ENCODE data around the gene CCL8.
A peak's percentile ranks its signal among the peaks of the same experiment; 100 is the strongest.
"Not testable (repeated sequence)": the region's sequence is repeated elsewhere in the genome, so short reads cannot be mapped to it uniquely, and the experiment has no call there.

CCL8 gene

GRCh38 chr17:34314279-34314678 lies 5.0 kb upstream of the CCL8 start:
- no peak for DNase-seq (ENCODE audit: low spot score)

DNA sequence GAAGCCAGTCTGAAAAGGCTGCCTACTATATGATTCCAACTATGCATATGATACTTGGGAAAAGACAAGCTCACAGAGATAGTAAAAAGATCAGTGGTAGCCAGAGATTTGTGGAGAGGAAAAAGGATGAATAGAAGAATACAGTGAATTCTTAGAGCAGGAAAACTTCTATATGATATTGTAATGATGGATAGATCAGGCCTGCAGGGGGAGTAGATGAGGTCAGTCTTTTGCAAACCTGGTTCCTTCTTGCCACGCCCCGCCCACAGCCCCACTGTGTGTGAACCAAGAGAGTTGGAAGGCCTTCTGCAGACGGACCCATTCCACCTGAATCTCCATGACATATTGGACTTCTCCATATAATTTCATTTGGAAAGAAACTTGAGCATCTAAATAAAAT lies 761 bp upstream of the CCL8 start:
- peak; percentile 56 for DNase-seq (ENCODE audit: low spot score)

DNA sequence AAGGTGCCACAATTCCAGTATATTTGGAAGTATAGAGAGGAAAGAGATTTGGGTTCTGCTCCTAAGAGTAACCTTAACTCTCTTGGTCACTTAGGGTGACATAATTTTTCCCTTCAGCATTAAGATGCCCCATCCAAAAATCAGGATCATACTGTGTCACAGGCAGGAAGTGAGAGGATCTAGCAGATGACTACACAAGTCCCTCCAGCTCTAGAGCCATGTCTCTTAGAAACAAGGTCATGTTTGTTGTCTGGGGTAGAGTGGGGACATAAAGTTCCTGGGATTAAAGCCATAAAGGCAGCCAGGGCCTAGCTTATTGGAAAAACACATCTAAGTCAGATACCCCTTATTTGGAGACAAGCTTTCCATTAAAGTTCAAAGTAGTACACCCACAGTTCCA lies 2.7 kb downstream of the CCL8 start:
- DNase-seq (ENCODE audit: low spot score) = no peak

DNA sequence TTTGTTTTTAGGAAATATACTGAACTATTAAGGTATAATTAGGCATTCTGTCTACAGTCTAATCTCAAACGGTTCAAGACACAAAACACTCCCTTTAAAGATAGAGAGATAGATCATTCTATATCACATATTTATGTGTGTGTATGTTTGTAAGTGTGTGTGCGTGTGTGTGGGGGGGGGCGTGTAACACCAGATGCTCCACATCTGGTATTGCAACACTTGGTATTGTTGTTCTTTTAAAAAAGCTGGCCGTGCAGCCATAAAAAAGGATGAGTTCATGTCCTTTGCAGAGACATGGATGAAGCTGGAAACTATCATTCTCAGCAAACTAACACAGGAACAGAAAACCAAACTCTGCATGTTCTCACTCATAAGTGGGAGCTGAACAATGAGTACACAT lies 8.3 kb downstream of the CCL8 start:
- not testable (repeated sequence) for DNase-seq (ENCODE audit: low spot score)

DNA sequence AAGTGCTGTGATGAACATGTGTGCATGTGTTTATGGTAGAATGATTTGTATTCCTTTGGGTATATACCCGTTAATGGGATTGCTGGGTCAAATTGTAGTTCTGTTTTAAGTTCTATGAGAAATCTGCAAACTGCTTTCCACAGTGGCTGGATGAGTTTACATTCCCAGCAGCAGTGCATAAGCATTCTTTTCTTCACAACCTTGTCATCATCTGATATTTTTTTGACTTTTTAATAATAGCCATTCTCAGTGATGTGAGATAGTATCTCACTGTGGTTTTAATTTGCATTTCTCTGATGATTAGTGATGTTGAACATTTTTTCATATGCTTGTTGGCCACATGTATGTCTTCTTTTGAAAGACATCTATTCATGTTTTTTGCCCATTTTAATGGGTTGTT lies 18.5 kb downstream of the CCL8 start:
- no peak for DNase-seq (ENCODE audit: low spot score)

DNA sequence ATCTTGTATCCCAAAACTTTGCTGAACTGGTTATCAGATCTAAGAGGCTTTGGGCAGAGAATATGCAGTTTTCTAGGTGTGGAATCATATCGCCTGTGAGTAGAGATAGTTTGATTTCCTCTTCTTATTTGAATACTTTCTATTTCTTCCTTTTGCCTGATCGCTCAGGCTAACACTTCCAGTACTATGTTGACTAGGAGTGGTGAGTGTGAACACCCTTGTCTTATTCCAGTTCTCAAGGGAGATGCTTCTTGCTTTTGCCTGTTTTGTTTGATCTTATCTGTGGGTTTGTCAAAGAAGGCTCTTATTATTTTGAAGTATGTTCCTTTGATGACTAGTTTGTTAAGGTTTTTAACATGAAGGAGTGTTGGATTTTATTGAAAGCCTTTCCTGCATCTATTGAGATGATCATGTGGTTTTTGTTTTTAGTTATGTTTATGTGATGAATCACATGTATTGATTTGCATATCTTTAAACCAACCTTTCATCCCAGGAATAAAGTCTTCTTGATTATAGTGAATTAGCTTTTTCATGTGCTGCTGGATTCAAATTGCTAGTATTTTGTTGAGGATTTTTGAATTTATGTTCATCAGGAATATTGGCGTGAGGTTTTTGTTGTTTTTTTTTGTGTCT lies 20.0 kb downstream of the CCL8 start:
- DNase-seq (ENCODE audit: low spot score) = no peak

- DNase-seq (ENCODE audit: low spot score) = no peak
Measured at GRCh38 chr17:34341916-34342315, 22.7 kb downstream of the CCL8 start.

- no peak for DNase-seq (ENCODE audit: low spot score)
Measured at GRCh38 chr17:34347063-34347462, 27.8 kb downstream of the CCL8 start.

- no peak for DNase-seq (ENCODE audit: low spot score)
Measured at GRCh38 chr17:34349751-34350150, 30.5 kb downstream of the CCL8 start.

DNA sequence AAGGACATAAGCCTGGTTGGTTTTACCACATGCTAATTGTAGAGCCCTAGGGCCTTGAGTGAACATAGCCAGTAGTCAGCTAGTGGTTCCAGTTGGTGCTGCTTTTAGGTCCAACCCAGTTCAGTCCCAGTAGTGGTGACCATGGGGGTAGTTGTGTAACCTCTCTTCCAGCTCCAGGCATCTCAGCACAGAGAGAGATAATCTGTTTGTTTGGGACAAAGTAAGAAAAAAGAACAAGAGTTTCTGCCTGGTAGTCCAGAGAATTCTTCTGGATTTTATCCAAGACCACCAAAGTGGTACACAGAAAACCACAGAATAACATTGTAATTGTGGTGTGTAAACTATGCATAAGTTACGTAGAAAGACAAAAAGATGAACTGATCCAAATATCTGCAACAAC lies 31.9 kb downstream of the CCL8 start:
- no peak for DNase-seq (ENCODE audit: low spot score)

- DNase-seq (ENCODE audit: low spot score) = no peak
Measured at GRCh38 chr17:34352191-34352590, 33.0 kb downstream of the CCL8 start.

GRCh38 chr17:34354637-34355036 lies 35.4 kb downstream of the CCL8 start:
- DNase-seq (ENCODE audit: low spot score) = no peak

GRCh38 chr17:34356194-34356593 lies 37.0 kb downstream of the CCL8 start, which contains the start of gene CCL13:
CCL13 (plus strand) TSS chr17:34356480; CDS start chr17:34356527, 47 bp downstream.
- no peak for DNase-seq (ENCODE audit: low spot score)

GRCh38 chr17:34357398-34357797 lies 38.2 kb downstream of the CCL8 start:
- DNase-seq (ENCODE audit: low spot score) = peak; percentile 32

DNA sequence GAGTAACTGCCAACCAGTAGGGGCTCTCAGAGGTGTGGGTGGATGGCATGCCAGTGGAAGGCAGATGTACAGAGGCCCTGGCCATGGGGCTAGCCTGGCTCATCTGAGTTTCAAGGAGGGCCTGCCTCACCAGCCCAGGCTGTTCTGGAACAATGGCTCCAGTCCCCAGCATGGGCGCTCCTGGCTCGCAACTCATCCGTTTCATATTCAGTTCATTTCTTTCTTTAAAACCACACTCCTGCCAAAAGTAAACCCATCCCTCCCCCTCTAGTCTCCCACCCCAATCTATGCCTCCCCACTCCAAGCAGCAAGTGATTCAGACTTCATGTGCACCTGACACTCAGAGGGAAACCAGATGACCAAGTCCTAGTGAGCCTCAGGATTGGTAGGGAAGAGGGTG lies 39.4 kb downstream of the CCL8 start:
- DNase-seq (ENCODE audit: low spot score) = no peak

GRCh38 chr17:34360601-34361270 lies 41.5 kb downstream of the CCL8 start:
- DNase-seq (ENCODE audit: low spot score) = no peak

DNA sequence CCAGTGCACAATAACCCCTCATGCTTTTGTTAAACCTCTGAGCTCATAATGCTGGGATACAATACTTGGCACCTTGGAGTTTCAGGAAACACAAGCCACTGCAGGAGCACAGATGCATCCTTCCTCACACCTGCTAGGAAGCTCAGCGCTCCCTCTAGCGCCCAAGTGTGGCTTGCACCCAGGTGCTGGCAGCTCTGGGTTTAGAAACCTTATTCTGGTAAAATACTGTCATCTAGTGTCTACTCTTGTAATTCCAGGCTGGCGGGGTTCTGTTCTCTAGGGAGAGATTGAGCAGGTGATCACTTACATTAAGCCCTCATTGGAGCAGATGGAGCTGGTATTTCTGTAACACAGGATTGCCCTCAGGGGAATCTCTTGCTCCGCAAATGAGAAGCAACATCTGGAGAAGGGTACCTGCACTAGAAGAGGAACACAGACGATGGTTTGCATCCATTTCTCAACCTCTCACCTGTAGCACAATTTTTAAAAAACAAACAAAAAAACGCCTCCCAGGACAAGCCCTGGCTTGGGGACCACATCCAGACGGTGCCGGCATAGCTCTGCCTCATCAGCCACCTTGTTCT lies 42.3 kb downstream of the CCL8 start:
- peak; percentile 89 for DNase-seq (ENCODE audit: low spot score)

DNA sequence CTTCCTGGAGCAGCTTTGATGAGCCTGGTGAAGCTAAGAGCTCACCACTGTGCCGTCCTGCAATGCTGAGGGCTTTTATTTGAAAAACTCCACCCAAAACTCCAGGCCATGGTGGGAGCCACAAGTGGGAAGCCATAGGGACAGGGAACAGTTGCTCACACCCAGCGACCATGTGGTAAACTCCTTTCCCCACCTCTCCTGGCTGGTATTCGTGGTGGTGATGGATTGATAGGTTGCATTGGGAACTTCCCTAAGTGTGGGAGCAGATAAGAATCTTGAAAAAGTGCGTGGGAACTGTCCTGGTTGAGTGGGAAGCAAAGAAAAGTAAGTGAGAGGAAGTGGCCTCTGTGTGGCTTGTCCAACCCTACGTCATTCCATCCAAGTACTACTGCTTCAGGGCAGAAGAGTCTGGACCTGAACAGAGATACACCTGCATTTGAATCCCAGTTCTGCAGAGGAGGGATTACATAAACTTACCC lies 44.0 kb downstream of the CCL8 start, which contains the start of gene CCL1:
CCL1 (minus strand) TSS at position 51 of the 479 bp plus-strand sequence. CDS start 72 bp downstream, outside the sequence.
- DNase-seq (ENCODE audit: low spot score) = no peak

GRCh38 chr17:34364751-34365150 lies 45.5 kb downstream of the CCL8 start:
- no peak for DNase-seq (ENCODE audit: low spot score)

- no peak for DNase-seq (ENCODE audit: low spot score)
Measured at GRCh38 chr17:34365340-34365739, 46.1 kb downstream of the CCL8 start.

- no peak for DNase-seq (ENCODE audit: low spot score)
Measured at GRCh38 chr17:34366010-34366409, 46.8 kb downstream of the CCL8 start.

DNA sequence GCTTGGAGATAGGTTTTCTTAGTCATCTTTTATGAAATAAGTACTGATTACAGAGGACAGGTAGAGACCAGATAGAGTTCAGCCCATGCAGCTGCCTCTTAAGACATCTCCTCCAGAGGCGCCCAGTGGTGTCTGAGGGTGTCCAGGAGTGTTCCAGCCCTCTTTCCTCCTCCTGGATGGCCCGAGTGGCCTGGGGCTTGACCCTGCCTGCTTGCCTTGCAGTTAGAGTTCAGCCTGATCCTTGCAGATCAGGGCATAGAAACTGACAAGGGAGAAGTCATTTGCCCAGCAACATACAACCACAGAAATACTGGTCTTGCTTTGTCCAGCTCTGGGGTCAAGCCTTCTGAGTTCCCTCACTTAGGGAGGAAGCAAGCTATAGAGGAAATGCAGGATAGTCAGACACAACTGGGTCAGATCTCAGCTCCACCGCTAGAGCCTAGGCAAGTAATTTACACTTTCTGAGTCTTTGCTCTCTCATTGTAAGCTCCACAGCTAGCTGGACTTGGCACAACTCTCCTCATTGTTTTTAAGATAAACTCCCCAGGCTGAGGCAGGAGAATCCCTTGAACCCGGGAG lies 47.4 kb downstream of the CCL8 start:
- DNase-seq (ENCODE audit: low spot score) = no peak
